Type B pancreatic cell (in vitro differentiated cells): Measurements from ENCODE around the gene WFIKKN2. TPM values are rescaled to one million over a fixed set of nuclear protein-coding genes. Genes with fewer than 3 reads are reported as not detected.

Experiments used
- DNase-seq: peaks from one replicate; pipeline ENCODE4 v3.0.0; 2021; ENCODE audit warnings: mixed read lengths; ENCODE audit not compliant: unreplicated experiment; ENCODE audit errors: extremely low spot score
- H3K27ac Mint-ChIP-seq: 2 replicates; pipeline ENCODE4 v1.8.0; 2021; ENCODE audit warnings: mild to moderate bottlenecking, mixed read lengths
- H3K27me3 Mint-ChIP-seq: 2 replicates; pipeline ENCODE4 v1.8.0; 2021; ENCODE audit warnings: mixed read lengths
- H3K36me3 Mint-ChIP-seq: 2 replicates; pipeline ENCODE4 v1.8.0; 2021; ENCODE audit warnings: mixed read lengths
- H3K4me1 Mint-ChIP-seq: one replicate; pipeline ENCODE4 v1.8.0; 2021; ENCODE audit warnings: mixed read lengths; ENCODE audit not compliant: unreplicated experiment
- H3K4me3 Mint-ChIP-seq: 2 replicates; pipeline ENCODE4 v1.8.0; 2021; ENCODE audit warnings: mild to moderate bottlenecking, mixed read lengths
- H3K9me3 Mint-ChIP-seq: 2 replicates; pipeline ENCODE4 v1.8.0; 2021; ENCODE audit warnings: mixed read lengths
- total RNA-seq: library from RNA; stranded (reverse); gene quantifications from 2 replicates; pipeline ENCODE4 v1.2.1, GENCODE V29; 2021; ENCODE audit warnings: low replicate concordance
- TF ChIP-seq, protein P1 (sequence below): fragments of 200-600 bp; sonication (generic); conservative IDR thresholded peaks from 2 replicates; pipeline ENCODE4 v1.5.0; 2021; ENCODE audit warnings: antibody characterized with exemption, mild to moderate bottlenecking

Gene WFIKKN2
- total RNA-seq, 1 donor from 2014 or later, result 1.7 TPM

DNA sequence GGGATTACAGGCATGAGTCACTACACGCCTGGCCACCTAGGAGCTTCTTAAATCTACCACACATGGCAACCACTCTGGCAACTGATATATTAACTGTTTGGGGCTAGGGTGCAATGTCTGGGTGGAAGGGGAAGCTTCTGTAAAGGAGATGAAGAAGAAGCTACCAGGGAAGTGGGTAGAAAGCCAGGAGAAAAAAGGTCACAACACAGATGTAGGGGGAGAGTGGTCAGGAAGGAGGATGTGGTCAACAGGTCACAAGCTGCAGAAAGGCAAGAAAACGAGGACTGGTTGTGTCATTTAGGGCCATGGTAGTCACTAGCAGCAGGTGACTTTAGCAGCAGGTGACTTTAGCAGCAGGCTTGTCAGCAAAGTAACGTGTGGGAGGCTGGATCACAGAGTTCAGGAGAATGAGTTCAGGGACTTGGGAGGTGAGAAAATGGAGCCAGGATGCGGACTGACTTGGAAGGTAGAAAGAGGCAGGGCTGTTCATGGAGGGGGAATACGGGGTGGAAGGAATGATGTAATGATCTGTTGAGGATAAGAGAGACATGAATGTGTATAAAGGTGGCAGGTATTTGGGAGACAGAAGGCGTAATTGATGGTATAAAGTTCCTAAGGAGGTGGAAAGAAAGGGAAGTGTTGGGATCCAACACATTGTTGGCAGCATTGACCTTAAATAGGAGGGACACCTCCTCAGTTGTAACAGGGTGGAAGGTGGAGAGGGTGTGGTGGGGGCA, 16.3 kb upstream of the WFIKKN2 start:
- H3K27ac Mint-ChIP-seq, result no peak overlapping the region
- H3K4me1 Mint-ChIP-seq, result peaks cover 7% of the 10 kb centered on the region
- DNase-seq, result no peak
- H3K36me3 Mint-ChIP-seq, result no peaks in the 10 kb centered on the region
- peaks cover 8% of the 10 kb centered on the region for H3K27me3 Mint-ChIP-seq
- H3K9me3 Mint-ChIP-seq, result peaks cover under 1% of the 10 kb centered on the region
- TF ChIP-seq, protein P1, sequence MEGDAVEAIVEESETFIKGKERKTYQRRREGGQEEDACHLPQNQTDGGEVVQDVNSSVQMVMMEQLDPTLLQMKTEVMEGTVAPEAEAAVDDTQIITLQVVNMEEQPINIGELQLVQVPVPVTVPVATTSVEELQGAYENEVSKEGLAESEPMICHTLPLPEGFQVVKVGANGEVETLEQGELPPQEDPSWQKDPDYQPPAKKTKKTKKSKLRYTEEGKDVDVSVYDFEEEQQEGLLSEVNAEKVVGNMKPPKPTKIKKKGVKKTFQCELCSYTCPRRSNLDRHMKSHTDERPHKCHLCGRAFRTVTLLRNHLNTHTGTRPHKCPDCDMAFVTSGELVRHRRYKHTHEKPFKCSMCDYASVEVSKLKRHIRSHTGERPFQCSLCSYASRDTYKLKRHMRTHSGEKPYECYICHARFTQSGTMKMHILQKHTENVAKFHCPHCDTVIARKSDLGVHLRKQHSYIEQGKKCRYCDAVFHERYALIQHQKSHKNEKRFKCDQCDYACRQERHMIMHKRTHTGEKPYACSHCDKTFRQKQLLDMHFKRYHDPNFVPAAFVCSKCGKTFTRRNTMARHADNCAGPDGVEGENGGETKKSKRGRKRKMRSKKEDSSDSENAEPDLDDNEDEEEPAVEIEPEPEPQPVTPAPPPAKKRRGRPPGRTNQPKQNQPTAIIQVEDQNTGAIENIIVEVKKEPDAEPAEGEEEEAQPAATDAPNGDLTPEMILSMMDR, result no peak
- no peak overlapping the region for H3K4me3 Mint-ChIP-seq

DNA sequence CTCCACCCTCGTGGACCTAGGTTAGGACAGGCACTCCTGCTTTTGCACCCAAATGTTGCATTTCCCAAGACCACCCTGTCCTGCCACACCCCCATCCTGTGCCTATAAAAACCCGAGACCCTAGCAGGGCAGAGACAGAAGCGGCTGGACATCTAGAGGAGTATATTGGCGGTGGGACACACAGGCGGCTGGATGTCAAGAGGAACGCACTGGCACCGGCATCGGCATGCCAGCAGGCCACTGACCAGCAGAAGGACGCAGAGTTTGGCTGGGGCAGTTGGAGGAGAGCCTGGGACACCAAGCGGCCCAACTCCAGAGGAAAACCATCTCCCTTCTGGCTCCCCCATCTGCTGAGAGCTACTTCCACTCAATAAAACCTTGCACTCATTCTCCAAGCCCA, 14.7 kb upstream of the WFIKKN2 start:
- H3K27ac Mint-ChIP-seq, result no peak overlapping the region
- no peak overlapping the region for H3K4me3 Mint-ChIP-seq
- TF ChIP-seq, protein P1, result no peak
- H3K4me1 Mint-ChIP-seq, result peaks cover 7% of the 10 kb centered on the region
- H3K27me3 Mint-ChIP-seq, result peaks cover 8% of the 10 kb centered on the region
- no peak for DNase-seq
- H3K9me3 Mint-ChIP-seq, result no peaks in the 10 kb centered on the region
- H3K36me3 Mint-ChIP-seq, result no peaks in the 10 kb centered on the region

DNA sequence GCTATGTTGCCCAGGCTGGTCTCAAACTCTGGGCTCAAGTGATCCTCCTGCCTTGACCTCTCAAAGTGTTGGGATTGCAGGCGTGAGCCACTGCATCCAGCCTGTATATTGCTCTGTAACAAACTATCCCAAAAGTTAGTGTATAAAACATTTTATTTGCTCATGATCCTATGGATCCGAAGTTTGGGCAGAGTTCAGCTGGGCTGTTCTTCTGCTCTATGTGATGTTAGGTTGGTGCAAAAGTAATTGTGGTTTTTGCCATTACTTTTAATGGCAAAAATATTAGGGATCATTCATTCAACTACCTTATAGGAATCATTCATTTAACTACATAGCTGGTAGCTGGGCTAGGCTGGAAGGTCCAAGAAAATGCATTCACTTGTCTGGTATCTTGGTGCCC, 12.8 kb upstream of the WFIKKN2 start:
- no peak for DNase-seq
- no peaks in the 10 kb centered on the region for H3K9me3 Mint-ChIP-seq
- H3K4me3 Mint-ChIP-seq, result no peak overlapping the region
- no peak overlapping the region for H3K27ac Mint-ChIP-seq
- peaks cover 5% of the 10 kb centered on the region for H3K4me1 Mint-ChIP-seq
- TF ChIP-seq, protein P1, result no peak
- H3K27me3 Mint-ChIP-seq, result peaks cover 8% of the 10 kb centered on the region
- H3K36me3 Mint-ChIP-seq, result no peaks in the 10 kb centered on the region

DNA sequence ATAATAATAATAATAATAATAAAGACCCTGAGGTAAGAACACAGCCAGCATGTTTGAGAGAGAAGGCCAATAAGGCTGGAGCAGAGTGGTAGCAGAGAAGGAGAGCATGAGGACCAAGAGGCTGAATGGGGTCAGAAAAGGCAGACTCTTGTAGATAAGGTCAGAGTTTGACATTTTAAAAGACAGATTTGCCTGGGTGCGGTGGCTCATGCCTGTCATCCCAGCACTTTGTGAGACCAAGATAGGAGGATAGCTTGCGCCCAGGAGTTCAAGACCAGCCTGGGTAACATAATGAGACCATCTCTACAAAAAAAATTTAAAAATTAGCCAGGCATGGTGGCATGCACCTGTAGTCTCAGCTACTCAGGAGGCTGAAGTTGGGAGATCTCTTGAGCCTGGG, 11.0 kb upstream of the WFIKKN2 start:
- TF ChIP-seq, protein P1, result no peak
- H3K27me3 Mint-ChIP-seq, result peaks cover under 1% of the 10 kb centered on the region
- no peaks in the 10 kb centered on the region for H3K36me3 Mint-ChIP-seq
- DNase-seq, result no peak
- H3K9me3 Mint-ChIP-seq, result no peaks in the 10 kb centered on the region
- H3K4me3 Mint-ChIP-seq, result no peak overlapping the region
- H3K4me1 Mint-ChIP-seq, result peaks cover 11% of the 10 kb centered on the region
- H3K27ac Mint-ChIP-seq, result no peak overlapping the region

DNA sequence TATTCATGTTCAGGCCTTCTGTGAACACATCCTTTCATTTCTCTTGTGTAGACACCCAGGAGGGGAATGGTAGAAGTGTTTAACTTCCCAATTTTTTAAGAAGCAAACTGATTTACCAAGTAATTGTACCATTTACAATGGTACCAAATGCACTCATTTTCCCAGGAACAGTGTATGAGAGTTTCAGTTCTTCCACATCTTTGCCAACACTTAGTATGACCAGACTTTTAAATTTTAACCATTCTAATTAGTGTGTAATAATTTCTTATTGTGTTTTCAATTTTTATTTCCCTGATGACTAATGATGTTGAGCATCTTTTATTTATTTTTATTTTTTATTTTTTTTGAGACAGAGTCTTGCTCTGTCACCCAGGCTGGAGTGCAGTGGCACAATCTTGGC, 10.2 kb upstream of the WFIKKN2 start:
- Mint-ChIP-seq H3K4me1 (peaks cover 16% of the 10 kb centered on the region), H3K27ac (no peak overlapping the region), H3K36me3 (no peaks in the 10 kb centered on the region), H3K9me3 (no peaks in the 10 kb centered on the region), H3K4me3 (no peak overlapping the region), H3K27me3 (no peaks in the 10 kb centered on the region)
- no peak for DNase-seq
- TF ChIP-seq, protein P1, result no peak
